Caco-2 (cell line): ENCODE results near the gene HDAC4. TPM values are rescaled to one million over a fixed set of nuclear protein-coding genes. Genes with fewer than 3 reads are reported as not detected.

Experiments used
- BruUV-seq: library from RNA; stranded (reverse); fragments of 400-500 nt; replicated peaks from 2 replicates; lab custom pipeline; 2021; lab: Mats Ljungman, UMichigan
- CTCF ChIA-PET: fragments of 300-600 bp; sonication (Branson Sonifier 250); formaldehyde crosslinking; loops from one replicate; lab custom pipeline; 2022; ENCODE audit warnings: antibody characterized with exemption; lab: Charles Lee
- POLR2A ChIA-PET: fragments of 300-600 bp; sonication (Branson Sonifier 250); formaldehyde crosslinking; loops from one replicate; lab custom pipeline; 2022; ENCODE audit warnings: antibody characterized with exemption; lab: Charles Lee
- DNase-seq, 2 experiments: peaks; one replicate each; pipeline versions ENCODE4 v3.0.0 to v3.0.0-alpha.2; 2020 to 2022
- H3K27me3 ChIP-seq: replicated peaks from 2 replicates; pipeline ENCODE4 v1.6.0; 2011; ENCODE audit warnings: low read length; ENCODE audit not compliant: control insufficient read depth, insufficient read depth
- H3K36me3 ChIP-seq: 2 replicates; pipeline ENCODE4 v1.5.1; 2011; ENCODE audit warnings: low read length; ENCODE audit not compliant: control insufficient read depth, insufficient read depth
- H3K4me1 ChIP-seq: fragments of 250-450 bp; sonication (Bioruptor Pico); 2 replicates; pipeline ENCODE4 v1.5.1; 2020; ENCODE audit warnings: mild to moderate bottlenecking
- H3K4me3 ChIP-seq: 2 replicates; pipeline ENCODE4 v1.5.1; 2011; ENCODE audit warnings: low read depth, mild to moderate bottlenecking, control low read depth, low read length
- H3K9me3 ChIP-seq: fragments of 250-450 bp; sonication (Bioruptor Pico); 2 replicates; pipeline ENCODE4 v1.5.1; 2020; ENCODE audit warnings: mild to moderate bottlenecking, moderate library complexity
- H3K27ac Mint-ChIP-seq: one replicate; pipeline ENCODE4 v1.8.0; 2022; ENCODE audit warnings: mixed read lengths; ENCODE audit not compliant: unreplicated experiment
- H3K27me3 Mint-ChIP-seq: one replicate; pipeline ENCODE4 v1.8.0; 2022; ENCODE audit warnings: mixed read lengths; ENCODE audit not compliant: insufficient read depth, unreplicated experiment
- H3K36me3 Mint-ChIP-seq: one replicate; pipeline ENCODE4 v1.8.0; 2022; ENCODE audit warnings: mild to moderate bottlenecking, mixed read lengths; ENCODE audit not compliant: insufficient read depth, unreplicated experiment
- H3K4me1 Mint-ChIP-seq: one replicate; pipeline ENCODE4 v1.8.0; 2022; ENCODE audit warnings: low read depth, mixed read lengths; ENCODE audit not compliant: unreplicated experiment
- H3K4me3 Mint-ChIP-seq: one replicate; pipeline ENCODE4 v1.8.0; 2022; ENCODE audit warnings: mild to moderate bottlenecking, moderate library complexity, mixed read lengths; ENCODE audit not compliant: unreplicated experiment
- H3K9me3 Mint-ChIP-seq: one replicate; pipeline ENCODE4 v1.8.0; 2022; ENCODE audit warnings: mixed read lengths; ENCODE audit not compliant: unreplicated experiment
- CTCF ChIP-seq, 2 experiments: fragments of 200-600 bp in 1 of 2; IDR thresholded peaks; 1 replicate in 1 of 2; 2 replicates in 1 of 2; pipeline versions ENCODE4 v1.5.1 to v1.8.0; 2011 to 2022; ENCODE audit warnings: antibody characterized with exemption in 1 of 2, control low read depth in 1 of 2, inconsistent platforms in 1 of 2, low read depth in 1 of 2, low read length in 1 of 2, mild to moderate bottlenecking in 1 of 2, moderate library complexity in 1 of 2; ENCODE audit not compliant: insufficient read depth in 1 of 2, severe bottlenecking in 1 of 2, unreplicated experiment in 1 of 2
- intact Hi-C: fragments of 100-400 bp; cut with micrococcal nuclease; formaldehyde crosslinking; loops from one replicate; pipeline ENCODE4 v1.10.0; 2022; ENCODE audit not compliant: unreplicated experiment
- total RNA-seq: library from RNA; stranded (reverse); gene quantifications from 2 replicates; pipeline ENCODE4 v1.2.3, GENCODE V29; 2022

HDAC4 gene
- total RNA-seq, 1 experiment from 2014 or later: 15.5 TPM

DNA sequence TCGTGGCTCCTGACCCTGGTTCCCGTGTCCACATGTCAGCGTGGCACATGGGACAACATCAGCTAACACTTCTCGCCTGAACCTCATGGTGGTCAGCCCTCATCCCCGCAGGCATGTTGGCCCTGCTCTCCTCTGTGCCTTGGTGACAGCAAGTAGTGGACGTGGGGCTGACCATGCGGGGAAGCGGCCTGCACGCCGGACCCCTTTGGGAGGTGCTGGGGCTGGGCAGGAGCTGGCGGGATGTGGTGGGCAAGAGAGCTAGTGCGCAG is 303.5 kb downstream of the HDAC4 start:
- Mint-ChIP-seq H3K36me3 (peaks cover 5% of the 10 kb centered on the region), H3K9me3 (no peaks in the 10 kb centered on the region), H3K4me1 (no peaks in the 10 kb centered on the region), H3K27ac (no peak overlapping the region), H3K27me3 (no peaks in the 10 kb centered on the region), H3K4me3 (no peak overlapping the region)
- TF ChIP-seq CTCF (IDR thresholded peaks at IDR 0.05; ENCODE audit: insufficient read depth in 1 of 2, low read depth in 1 of 2, low read length in 1 of 2, severe bottlenecking in 1 of 2, unreplicated experiment in 1 of 2): no peak
- intact Hi-C loops: no loop called here
- no peak for DNase-seq
- no peaks in the 10 kb centered on the region for H3K27me3 ChIP-seq
- ChIA-PET POLR2A (no interaction called here), CTCF (no interaction called here)
- no peaks in the 10 kb centered on the region for H3K9me3 ChIP-seq
- no TSS peak for BruUV-seq
- no peaks in the 10 kb centered on the region for H3K36me3 ChIP-seq
- no peaks in the 10 kb centered on the region for H3K4me1 ChIP-seq
- H3K4me3 ChIP-seq: no peak overlapping the region

GRCh38 chr2:239096676-239097427 is 304.0 kb downstream of the HDAC4 start:
- intact Hi-C loops: no loop called here
- Mint-ChIP-seq H3K4me3 (no peak overlapping the region), H3K27me3 (no peaks in the 10 kb centered on the region), H3K4me1 (no peaks in the 10 kb centered on the region), H3K36me3 (peaks cover 5% of the 10 kb centered on the region), H3K9me3 (no peaks in the 10 kb centered on the region), H3K27ac (no peak overlapping the region)
- DNase-seq: no peak
- ChIA-PET CTCF (no interaction called here), POLR2A (no interaction called here)
- Histone ChIP-seq H3K9me3 (no peaks in the 10 kb centered on the region), H3K27me3 (no peaks in the 10 kb centered on the region), H3K36me3 (no peaks in the 10 kb centered on the region), H3K4me3 (no peak overlapping the region), H3K4me1 (no peaks in the 10 kb centered on the region)
- TF ChIP-seq CTCF (IDR thresholded peaks at IDR 0.05; ENCODE audit: insufficient read depth in 1 of 2, low read depth in 1 of 2, low read length in 1 of 2, severe bottlenecking in 1 of 2, unreplicated experiment in 1 of 2): no peak
- BruUV-seq: no TSS peak

GRCh38 chr2:239095460-239096081 is 305.2 kb downstream of the HDAC4 start:
- BruUV-seq: no TSS peak
- H3K36me3 Mint-ChIP-seq: peaks cover 9% of the 10 kb centered on the region
- ChIA-PET POLR2A (no interaction called here), CTCF (no interaction called here)
- H3K4me3 Mint-ChIP-seq: no peak overlapping the region
- no peak overlapping the region for H3K27ac Mint-ChIP-seq
- no peaks in the 10 kb centered on the region for H3K9me3 ChIP-seq
- H3K27me3 Mint-ChIP-seq: no peaks in the 10 kb centered on the region
- no peaks in the 10 kb centered on the region for H3K4me1 ChIP-seq
- no peak for DNase-seq
- H3K4me3 ChIP-seq: no peak overlapping the region
- H3K9me3 Mint-ChIP-seq: no peaks in the 10 kb centered on the region
- intact Hi-C loops: no loop called here
- no peaks in the 10 kb centered on the region for H3K27me3 ChIP-seq
- H3K4me1 Mint-ChIP-seq: no peaks in the 10 kb centered on the region
- no peak for TF ChIP-seq CTCF (IDR thresholded peaks at IDR 0.05; ENCODE audit: insufficient read depth in 1 of 2, low read depth in 1 of 2, low read length in 1 of 2, severe bottlenecking in 1 of 2, unreplicated experiment in 1 of 2)
- no peaks in the 10 kb centered on the region for H3K36me3 ChIP-seq
